ENCODE data around the gene CHRDL1. TPM values are rescaled to one million over a fixed set of nuclear protein-coding genes. Genes with fewer than 3 reads are reported as not detected.

Gene CHRDL1
- total RNA-seq, 1 experiment from 2014 or later: not detected

DNA sequence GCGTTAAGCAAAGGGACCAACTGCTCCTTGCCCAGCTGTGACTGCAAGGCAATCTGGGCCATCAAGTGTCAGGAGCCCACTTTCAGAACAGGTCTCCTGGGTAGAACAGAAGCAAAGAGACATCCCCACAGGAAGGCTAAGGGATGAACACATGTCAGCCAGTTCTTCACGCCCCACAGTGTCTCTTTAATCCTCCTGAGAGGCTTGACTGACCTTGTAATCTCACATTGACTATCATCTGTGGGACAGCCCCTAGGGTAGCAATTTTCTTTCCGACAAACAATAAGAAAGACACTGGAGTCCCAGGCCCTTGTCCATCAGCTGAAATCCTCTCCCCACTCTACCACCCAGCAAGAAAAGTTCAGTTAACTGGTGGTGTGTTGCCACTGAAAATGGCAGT, 1.0 kb downstream of the CHRDL1 start:
- H3K4me1 Mint-ChIP-seq (ENCODE audit: insufficient read depth, unreplicated experiment): no peaks in the 10 kb centered on the region
- no peak for TF ChIP-seq CTCF (IDR thresholded peaks at IDR 0.05; ENCODE audit: unreplicated experiment)
- CTCF ChIA-PET: no interaction called here
- H3K9me3 Mint-ChIP-seq (ENCODE audit: unreplicated experiment): no peaks in the 10 kb centered on the region
- DNase-seq (ENCODE audit: unreplicated experiment): no peak
- no peak overlapping the region for H3K27ac Mint-ChIP-seq (ENCODE audit: low read depth, unreplicated experiment)
- H3K27me3 Mint-ChIP-seq (ENCODE audit: insufficient read depth, unreplicated experiment): peaks cover 69% of the 10 kb centered on the region
- POLR2A ChIA-PET: no interaction called here
- H3K36me3 Mint-ChIP-seq (ENCODE audit: insufficient read depth, unreplicated experiment): no peaks in the 10 kb centered on the region
- intact Hi-C loops (cut with micrococcal nuclease): no loop called here
- BruUV-seq (replicated peaks): no TSS peak
- no peak overlapping the region for H3K4me3 Mint-ChIP-seq (ENCODE audit: unreplicated experiment)

DNA sequence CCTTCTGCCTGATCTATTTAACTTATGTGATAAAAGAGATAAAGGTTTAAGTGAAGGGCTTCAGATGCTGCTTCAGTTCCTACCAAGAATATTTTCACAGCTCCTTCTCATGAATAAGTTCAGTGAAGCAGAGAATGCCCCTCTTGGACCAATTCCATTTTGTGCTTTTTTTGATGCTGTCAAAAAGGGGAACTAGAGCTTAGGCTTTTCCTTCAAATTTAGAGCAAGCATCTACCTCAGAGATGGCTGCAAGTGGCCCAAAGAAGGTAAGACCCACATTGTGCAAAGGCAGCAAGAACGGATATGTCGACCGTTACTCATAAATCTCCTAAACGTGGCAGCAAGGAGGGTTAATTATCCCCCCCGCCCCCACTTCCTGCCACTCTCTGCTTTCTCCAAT, 4.5 kb downstream of the CHRDL1 start:
- POLR2A ChIA-PET: no interaction called here
- CTCF ChIA-PET: interaction anchor here (0.5 kb wide), 1 partner anchor 341 kb away, joined by 3 read pairs; no protein-coding TSS in a partner anchor
- no TSS peak for BruUV-seq (replicated peaks)
- H3K4me3 Mint-ChIP-seq (ENCODE audit: unreplicated experiment): no peak overlapping the region
- no peak for DNase-seq (ENCODE audit: unreplicated experiment)
- H3K36me3 Mint-ChIP-seq (ENCODE audit: insufficient read depth, unreplicated experiment): no peaks in the 10 kb centered on the region
- H3K27me3 Mint-ChIP-seq (ENCODE audit: insufficient read depth, unreplicated experiment): peaks cover 68% of the 10 kb centered on the region
- intact Hi-C loops (cut with micrococcal nuclease): no loop called here
- no peak overlapping the region for H3K27ac Mint-ChIP-seq (ENCODE audit: low read depth, unreplicated experiment)
- TF ChIP-seq CTCF (IDR thresholded peaks at IDR 0.05; ENCODE audit: unreplicated experiment): no peak
- no peaks in the 10 kb centered on the region for H3K4me1 Mint-ChIP-seq (ENCODE audit: insufficient read depth, unreplicated experiment)
- H3K9me3 Mint-ChIP-seq (ENCODE audit: unreplicated experiment): no peaks in the 10 kb centered on the region

- POLR2A ChIA-PET: no interaction called here
- Mint-ChIP-seq H3K36me3 (ENCODE audit: insufficient read depth, unreplicated experiment) (no peaks in the 10 kb centered on the region), H3K27me3 (ENCODE audit: insufficient read depth, unreplicated experiment) (peaks cover 64% of the 10 kb centered on the region), H3K27ac (ENCODE audit: low read depth, unreplicated experiment) (no peak overlapping the region), H3K4me1 (ENCODE audit: insufficient read depth, unreplicated experiment) (no peaks in the 10 kb centered on the region), H3K4me3 (ENCODE audit: unreplicated experiment) (no peak overlapping the region), H3K9me3 (ENCODE audit: unreplicated experiment) (no peaks in the 10 kb centered on the region)
- no TSS peak for BruUV-seq (replicated peaks)
- no peak for TF ChIP-seq CTCF (IDR thresholded peaks at IDR 0.05; ENCODE audit: unreplicated experiment)
- CTCF ChIA-PET: no interaction called here
- intact Hi-C loops (cut with micrococcal nuclease): no loop called here
- no peak for DNase-seq (ENCODE audit: unreplicated experiment)
Observed at GRCh38 chrX:110786486-110786885, 9.1 kb downstream of the CHRDL1 start.

DNA sequence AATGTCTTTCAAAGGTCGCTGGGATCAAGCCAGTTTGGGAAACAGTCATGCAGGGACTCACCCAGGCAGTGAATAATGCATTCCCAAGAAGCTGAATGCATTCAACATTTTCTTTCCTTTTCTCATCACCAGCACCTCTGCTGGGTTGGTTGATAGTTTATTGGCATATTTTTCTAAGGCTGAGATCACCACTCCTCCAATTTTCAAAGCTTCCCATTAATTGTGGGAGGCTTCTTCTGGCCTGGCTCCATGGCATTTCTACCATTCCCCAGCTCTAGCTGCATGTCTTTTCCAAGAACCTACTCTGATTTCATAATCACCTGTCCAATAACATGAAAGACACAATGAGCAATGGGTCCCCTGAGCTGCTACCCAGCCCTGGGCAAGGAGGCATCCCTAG, 35.8 kb downstream of the CHRDL1 start:
- H3K27ac Mint-ChIP-seq (ENCODE audit: low read depth, unreplicated experiment): no peak overlapping the region

More for the DNA sequence above, 35.8 kb downstream of the CHRDL1 start:
- intact Hi-C loops (cut with micrococcal nuclease): no loop called here
- Mint-ChIP-seq H3K27me3 (ENCODE audit: insufficient read depth, unreplicated experiment) (no peaks in the 10 kb centered on the region), H3K4me3 (ENCODE audit: unreplicated experiment) (no peak overlapping the region), H3K4me1 (ENCODE audit: insufficient read depth, unreplicated experiment) (no peaks in the 10 kb centered on the region), H3K36me3 (ENCODE audit: insufficient read depth, unreplicated experiment) (no peaks in the 10 kb centered on the region), H3K9me3 (ENCODE audit: unreplicated experiment) (peaks cover 11% of the 10 kb centered on the region)
- no peak for TF ChIP-seq CTCF (IDR thresholded peaks at IDR 0.05; ENCODE audit: unreplicated experiment)
- DNase-seq (ENCODE audit: unreplicated experiment): no peak
- ChIA-PET CTCF (no interaction called here), POLR2A (no interaction called here)
- no TSS peak for BruUV-seq (replicated peaks)

Measured in MCF 10A (cell line).